Activated CD4-positive, alpha-beta T cell treated with anti-CD3 and anti-CD28 coated beads, Interleukin-10, Interleukin-2, amounts not matched to agents 100 ng/mL and 50 ng/mL, durations not matched to agents 16 hours and 8 hours (primary cell): Measurements from ENCODE around the gene TPST1.
"Not testable (repeated sequence)": the region's sequence is repeated elsewhere in the genome, so short reads cannot be mapped to it uniquely, and the experiment has no call there.

Experiments used
- DNase-seq: peaks from one replicate; pipeline ENCODE4 v3.0.0-alpha.2; 2020

Gene TPST1

DNA sequence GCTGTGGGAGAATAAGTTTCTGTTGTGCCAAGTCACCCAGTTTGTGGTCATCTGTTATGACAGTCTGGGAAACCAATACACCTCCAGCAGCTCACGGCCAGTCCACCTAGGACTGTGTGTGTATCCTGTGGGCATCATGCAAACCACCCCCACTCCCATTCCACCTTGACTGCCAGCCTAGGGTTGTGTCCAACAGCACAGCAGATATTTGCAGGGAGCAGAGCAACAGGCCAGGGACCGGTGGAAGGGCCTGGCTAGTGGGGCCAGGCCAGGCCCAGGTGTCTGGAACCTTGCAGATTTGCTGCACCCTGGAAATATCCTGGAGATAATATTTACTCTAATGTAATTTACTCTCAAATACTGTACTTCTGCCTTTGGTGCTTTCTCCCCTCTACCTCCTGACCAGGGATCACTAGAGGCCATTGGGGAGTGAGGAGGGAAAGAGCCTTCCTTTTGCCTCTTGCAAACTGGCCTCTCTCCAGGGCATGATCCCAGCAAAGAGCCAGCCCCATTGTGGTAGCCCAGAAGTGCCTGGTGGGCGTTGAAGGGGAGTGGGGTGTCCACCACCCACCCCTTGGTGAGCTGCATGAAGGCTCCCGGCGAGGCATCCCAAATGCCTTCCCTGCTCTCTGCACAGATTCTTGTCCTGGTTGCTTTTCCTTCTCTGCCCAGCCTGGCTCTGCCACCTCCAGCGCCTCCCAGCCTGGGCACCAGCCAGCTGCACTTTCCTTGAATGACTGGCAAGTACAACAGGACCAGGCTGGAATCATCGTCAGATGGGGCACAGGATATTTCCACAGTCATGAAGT lies 15.2 kb upstream of the TPST1 start:
- DNase-seq: no peak

DNA sequence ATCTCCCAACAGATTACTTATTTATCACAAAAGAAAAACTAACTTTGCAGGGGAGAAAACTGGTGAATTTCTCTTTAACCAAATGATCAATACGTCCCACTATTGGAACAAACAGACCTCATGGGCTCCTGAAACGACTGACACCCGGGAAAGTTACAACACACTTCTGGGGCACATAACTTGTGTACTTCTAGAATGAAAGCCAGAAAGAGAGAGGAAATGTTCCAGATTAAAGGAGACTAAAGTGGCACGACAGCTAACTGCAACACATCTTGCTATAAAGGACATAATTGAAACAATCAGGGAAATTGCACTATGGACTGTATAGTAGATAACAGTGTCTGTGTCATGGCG lies 14.7 kb upstream of the TPST1 start:
- DNase-seq: no peak

DNA sequence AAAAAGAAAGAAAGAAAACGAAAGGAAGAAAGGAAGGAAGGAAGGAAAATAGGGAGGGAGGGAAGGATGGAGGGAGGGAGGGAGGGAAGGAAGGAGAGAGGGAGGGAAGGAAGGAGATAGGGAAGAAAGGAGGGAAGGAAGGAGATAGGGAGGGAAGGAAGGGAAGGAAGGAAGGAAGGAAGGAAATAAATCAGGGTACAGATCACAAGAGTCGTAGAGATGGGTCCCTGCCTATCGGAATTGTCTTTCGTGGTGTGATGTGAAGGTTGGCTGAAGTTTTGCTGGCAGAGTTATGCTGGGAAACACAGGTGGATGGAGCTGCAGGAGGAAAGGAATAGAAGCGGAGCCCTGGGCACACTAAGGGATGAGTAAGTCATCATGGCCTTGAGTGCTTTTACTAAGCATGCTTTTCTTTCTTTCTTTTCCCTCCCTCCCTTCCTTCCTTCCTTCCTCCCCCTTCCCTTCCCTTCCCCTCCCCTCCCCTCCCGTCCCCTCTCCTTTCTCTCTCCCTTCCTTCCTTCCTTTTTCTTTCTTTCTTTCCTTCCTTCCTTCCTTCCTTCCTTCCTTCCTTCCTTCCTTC lies 11.9 kb upstream of the TPST1 start:
- DNase-seq: no peak

DNA sequence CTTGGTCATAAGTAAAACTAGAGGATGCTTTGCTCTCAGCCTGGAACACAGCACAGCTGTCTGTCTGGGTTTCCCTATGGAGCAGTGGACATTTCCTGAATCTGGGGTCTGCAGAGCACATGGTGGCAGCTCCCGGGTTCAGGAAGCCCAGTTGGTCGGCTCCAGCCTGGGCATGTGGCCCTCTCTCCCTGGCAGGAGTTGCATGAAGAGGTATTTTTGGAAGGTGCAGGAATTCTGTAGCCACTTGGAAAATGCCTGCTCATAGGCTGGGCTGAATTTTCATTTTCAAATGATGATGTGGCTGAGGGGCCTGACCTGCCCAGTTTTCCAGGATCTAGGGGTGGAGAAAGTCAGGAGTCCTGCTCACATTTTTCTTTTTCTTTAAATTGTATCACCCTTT lies 6.7 kb upstream of the TPST1 start:
- DNase-seq: no peak

DNA sequence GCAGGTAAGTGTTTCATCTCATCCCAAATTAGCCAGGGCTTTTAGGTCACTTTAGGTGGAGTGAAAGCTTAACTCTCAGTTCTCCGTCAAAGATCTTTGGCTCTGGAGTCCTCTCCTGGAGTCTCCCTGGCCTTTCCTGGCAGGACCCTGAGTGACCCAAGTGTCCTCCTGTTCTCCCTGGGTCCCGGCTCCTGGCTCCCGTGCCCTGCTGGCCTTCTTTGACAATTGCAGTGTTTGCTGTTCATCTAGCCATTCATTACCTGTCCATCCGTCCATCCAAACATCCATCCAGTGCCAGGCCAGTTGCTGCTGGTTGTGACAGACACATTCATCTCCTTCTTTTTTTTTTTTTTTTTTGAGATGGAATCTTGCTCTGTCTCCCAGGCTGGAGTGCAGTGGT lies 6.2 kb upstream of the TPST1 start:
- no peak for DNase-seq

DNA sequence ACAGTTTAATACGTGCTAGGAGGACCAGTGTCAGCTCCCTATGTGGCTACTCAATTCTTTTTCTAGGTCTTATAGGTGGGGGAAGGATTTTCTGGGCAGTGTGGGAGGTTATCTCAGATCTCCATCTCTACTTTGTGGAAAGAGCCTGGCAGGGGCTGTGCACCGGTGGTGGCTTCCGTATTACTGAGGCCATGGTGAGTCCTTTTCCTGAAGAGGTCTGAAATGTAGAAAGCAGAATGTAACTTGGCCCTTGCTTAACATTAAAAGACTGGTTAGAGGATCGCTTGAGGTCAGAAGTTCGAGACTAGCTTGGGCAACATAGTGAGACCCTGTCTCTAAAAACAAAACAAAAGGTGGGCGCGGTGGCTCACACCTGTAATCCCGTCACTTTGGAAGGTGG lies 2.7 kb upstream of the TPST1 start:
- no peak for DNase-seq

DNA sequence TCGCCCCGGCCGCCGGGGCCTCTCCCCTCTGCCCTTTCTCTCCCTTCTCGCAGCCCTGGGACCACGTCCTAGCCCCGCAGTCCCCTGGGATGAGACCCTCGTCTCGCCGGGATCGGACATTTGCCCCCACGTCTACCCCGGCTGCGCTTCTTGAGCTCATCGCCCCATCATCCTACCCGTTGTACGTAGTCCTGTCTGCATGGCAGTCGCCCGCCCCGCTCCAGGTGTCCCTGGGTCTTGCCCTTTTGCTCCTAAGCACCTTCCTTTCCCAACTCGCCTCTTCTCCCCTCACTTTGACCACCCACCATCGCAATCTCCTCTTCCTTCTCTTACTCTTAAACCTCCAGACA lies 582 bp downstream of the TPST1 start:
- no peak for DNase-seq

DNA sequence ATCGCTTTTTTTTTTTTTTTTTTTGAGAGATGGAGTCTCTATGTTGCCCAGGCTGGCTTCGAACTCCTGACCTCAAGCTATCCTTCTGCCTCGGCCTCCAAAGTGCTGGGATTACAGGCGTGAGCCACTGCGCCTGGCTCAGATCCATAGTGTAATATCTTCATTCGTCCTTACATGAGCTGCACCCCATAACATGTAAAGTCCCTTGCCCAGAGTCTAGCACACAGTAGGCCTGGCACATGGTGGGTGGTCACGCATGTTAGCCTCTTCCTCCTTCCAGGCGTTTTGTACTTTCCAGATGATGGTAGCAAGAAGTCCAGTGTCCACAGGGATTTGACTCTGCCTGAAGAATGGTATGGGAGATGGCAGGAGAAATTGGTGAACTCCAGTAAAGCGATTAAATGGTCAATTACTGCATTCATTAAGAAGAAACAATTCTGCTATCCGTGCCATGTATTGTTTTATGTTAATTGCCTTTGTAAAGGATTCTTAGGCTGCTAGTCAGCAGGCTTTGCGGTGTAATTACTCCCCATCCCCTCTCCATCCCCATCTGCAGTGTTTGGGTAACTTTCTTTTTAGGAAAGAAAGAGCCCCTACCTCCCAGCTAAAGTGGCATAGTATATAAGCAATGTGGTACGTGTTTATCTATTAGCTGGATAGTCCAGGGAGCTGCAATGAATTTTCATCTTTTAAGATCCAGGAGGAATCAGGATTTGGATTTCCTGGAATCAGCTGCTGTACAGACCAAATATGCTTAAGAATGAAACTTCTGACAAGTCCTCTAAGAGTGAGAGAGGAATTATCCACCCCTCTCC lies 1.2 kb downstream of the TPST1 start:
- no peak for DNase-seq

DNA sequence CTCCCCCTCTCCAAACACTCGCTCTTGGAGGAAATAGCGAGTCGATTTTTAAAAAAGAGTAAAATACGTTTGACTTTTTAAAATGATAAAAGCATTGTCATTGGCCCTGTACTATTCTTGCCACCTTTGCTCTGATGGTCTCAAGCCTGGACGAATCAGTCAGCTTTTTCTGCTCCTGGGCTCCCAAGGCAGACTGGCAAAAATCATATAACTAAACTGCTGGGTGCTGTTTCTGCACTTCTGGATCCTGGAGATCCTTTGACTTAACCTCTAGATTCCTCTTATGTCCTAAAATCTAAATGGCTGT lies 1.8 kb downstream of the TPST1 start:
- no peak for DNase-seq

DNA sequence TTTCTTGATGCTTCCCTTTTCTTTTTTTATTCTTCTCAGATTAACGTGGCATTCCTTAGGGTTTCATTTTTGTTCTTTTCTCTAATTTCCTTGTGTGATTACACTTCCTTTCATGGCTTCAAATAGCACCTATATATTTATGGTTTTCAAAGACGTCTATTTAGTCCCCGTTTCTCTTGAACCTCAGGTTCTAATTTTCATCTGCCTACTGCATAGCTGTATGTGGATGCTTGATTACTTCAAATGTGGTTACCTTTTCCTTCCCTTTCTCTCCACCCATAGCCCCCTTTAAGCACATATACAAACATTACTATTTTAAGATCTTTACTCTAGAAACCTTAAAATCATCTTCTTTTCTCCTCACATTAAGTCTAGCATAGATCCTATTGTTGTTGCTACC lies 2.4 kb downstream of the TPST1 start:
- no peak for DNase-seq

DNA sequence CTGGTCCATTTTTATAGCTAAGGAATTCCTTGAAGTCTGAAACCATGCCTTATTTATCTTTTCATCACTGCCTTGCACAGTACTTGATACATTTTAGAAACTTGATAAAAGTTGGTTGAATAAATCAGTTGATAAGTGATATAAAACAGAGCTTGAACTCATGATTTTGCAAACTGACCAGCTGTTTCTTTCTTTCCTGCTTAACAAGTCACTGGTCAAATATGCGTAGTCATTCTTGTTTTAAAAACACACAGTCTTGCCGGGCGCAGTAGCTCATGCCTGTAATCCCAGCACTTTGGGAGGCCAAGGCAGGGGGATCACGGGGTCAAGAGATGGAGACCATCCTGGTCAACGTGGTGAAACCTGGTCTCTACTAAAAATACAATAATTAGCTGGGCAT lies 6.3 kb downstream of the TPST1 start:
- DNase-seq: no peak

DNA sequence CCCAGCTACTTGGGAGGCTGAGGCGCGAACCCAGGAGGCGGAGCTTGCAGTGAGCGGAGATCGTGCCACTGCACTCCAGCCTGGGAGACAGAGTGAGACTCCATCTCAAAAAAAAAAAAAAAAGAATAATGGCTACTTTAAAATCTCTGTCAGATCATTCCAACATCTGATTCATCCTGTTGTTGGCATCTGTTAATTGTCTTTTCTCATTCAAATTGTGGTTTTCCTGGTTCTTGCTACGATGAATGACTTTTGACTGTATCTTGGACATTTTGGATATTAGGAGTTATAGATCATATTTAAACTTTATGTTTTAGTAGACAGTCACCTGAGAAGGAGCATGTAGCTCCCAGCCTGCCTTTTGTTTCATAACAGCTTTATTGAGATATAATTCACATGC lies 8.5 kb downstream of the TPST1 start:
- no peak for DNase-seq

DNA sequence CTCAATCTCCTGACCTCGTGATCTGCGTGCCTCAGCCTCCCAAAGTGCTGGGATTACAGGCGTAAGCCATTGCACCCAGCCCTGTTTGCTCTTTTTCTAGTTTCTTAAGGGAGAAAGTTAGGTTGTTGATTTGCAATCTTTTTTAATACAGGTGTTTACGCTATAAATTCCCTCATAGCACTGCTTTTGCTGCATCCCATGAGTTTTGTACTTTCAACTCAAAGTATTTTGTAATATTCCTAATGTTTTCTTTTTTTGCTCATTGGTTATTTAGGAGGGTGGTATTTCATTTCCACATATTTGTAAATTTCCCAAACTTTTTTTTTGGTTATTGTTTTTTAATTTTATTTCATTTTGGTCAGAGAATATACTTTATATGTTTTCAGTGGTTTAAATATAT lies 11.6 kb downstream of the TPST1 start:
- DNase-seq: no peak

DNA sequence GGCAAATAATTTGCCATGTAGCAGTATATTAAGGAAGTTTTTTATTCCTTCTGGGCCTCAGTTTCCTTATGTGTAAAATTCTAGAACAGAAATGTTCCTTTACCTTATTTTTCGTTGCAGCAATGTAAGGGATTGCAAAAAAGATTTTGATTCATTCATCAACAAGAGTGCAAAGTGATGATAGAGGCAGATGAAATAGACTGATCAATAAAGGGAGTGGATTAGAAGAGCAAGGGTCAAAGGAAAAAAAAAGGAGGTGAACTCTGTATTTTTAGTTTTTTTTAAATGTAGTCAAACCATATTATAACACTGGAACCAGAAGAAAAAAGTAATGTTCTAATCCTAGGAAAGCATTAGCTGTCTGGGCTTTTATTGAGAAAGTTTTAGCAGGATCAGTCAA lies 14.7 kb downstream of the TPST1 start:
- no peak for DNase-seq

DNA sequence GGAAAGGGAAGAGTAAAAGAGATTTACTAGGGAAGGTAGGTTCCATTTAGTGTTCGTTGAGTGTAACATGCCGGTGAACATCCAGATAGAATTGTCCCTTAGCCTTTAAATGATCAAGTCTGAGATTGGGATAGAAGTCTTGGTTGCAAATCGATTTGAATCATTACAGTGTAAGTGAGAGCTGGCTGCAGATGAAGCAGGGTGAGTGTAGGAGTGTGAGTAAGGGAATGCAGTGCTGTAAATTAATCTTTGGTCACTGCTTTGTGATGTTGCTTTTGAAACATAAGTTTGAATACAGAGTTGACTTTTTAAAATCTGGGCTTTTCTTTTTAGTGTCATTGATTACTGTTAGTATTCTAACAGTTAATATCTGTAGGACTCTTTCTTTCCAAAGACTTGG lies 16.3 kb downstream of the TPST1 start:
- DNase-seq: no peak

DNA sequence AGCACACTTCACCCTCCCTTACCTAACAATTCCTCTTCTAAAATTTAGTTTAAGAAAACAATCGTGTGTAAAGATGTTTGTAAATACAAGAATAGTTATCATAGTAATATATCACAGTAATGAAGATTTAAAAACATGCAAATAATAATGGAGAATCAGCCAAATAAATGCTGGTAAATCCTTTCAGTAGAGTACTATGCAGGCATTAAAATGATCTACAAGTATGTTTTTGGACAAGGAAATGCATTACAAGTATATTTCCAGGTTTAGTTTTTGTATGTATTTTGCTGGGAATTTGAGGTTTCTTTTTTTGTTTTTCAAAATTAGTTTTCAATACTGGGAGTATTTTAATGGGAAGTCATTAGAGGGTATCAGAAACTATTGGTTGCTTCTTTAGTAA lies 22.7 kb downstream of the TPST1 start:
- DNase-seq: no peak

DNA sequence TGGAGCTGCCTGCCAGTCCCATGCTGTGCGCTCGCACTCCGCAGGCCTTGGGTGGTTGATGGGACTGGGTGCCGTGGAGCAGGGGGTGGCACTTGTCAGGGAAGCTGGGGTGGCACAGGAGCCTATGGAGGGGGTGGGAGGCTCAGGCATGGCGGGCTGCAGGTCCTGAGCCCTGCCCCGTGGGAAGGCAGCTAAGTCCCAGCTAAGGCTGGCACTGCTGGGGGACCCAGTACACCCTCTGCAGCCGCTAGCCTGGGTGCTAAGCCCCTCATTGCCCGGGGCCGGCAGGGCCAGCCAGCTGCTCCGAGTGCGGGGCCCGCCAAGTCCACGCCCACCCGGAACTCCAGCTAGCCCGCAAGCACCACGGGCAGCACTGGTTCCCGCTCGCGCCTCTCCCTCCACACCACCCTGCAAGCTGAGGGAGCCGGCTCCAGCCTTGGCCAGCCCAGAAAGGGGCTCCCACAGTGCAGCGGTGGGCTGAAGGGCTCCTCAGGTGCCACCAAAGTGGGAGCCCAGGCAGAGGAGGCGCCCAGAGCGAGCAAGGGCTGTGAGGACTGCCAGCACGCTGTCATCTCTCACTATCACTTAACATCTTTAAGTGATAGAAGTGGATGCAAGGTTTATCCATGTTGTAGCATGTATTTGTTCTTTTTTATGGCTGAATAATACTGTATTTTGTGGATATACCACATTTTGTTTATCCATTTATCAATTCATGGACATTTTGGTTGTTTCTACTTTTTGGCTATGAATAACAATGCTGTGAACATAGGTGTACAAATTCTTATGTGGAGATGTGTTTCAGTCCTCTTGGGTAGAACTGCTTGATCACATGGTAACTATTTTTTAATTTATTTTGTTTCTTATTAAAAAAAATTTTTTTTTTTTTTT lies 26.4 kb downstream of the TPST1 start:
- not testable (repeated sequence) for DNase-seq

DNA sequence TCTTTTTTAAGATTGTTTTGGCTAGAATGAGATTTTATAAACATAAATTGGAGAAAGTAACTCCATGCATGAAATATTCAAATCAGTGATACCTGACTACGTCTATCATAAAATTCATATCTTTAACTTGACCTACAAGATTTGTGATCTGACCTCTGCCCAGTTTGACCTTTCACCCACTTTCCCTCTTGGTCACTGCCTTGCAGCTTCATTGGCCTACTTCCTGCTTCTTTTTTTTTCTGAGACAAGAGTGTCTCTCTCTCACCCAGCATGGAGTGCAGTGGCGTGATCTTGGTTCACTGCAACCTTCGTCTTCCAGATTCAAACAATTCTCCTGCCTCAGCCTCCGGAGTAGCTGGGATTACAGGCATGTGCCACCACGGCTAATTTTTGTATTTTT lies 28.5 kb downstream of the TPST1 start:
- no peak for DNase-seq

DNA sequence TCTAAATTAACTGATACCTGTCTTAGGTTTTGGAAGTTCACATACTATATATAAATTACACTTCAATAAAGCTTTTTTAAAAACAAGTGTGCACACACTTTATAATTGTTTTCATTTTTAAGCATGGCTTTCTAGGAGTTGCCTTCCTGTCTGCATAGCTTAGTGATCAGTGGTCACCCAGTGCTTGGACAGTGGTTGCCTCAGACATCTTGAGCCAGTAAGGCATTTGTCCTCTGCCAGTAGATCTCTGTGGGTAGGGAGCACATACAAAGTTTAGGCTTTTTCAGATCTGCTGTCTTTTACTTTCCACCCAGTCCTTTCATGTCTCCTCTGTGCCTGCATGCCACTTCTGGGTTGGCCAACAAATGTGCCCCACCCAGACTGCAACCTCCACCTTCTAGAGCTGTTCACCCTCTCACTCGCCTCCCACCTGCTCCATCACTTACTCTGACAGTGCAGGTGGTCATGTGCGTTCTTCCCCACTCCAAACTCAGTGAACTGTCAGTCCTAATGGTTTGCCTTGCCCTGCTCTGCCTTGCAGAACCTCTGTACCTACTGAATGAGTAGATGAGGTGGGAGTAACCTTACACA lies 31.7 kb downstream of the TPST1 start:
- no peak for DNase-seq

DNA sequence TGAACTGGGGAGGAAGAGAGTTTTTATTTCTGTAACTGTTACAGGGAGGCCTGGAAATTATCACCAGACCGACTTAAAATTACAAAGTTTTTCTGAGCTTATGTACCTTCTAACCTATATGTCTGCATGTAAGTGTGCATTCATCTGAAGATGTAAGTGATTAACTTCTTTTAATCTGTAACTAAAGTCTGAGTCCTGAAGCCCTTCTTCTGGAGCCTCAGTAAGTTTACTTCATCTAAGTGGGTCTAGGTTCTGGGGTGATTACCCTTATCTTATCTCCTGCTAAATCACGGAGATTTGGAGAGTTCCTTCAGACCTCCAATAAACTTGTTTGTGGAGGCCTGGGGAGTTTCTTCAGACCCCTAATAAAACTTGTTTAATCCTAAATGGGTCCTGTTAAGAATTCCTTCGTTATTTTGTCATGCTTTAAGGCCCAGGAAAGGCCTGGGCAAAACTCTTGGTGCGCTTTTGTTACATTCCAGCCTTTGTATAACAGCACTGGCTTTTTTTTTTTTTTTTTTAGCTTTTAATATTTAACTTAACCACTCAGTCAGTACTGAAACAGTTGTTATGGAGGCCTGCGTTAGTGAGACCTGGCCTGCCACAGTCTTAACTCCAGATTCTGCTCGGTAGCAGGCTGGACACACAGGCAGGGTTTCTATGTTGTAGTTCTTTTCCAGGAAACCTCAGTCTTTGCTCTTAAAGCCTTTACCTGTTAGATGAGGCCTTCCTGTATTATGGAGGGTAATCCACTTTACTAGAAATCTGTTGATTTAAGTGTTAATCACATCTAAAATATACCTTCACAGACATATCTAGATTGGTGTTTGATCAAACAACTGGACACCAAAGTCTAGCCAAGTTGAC lies 33.0 kb downstream of the TPST1 start:
- DNase-seq: no peak

DNA sequence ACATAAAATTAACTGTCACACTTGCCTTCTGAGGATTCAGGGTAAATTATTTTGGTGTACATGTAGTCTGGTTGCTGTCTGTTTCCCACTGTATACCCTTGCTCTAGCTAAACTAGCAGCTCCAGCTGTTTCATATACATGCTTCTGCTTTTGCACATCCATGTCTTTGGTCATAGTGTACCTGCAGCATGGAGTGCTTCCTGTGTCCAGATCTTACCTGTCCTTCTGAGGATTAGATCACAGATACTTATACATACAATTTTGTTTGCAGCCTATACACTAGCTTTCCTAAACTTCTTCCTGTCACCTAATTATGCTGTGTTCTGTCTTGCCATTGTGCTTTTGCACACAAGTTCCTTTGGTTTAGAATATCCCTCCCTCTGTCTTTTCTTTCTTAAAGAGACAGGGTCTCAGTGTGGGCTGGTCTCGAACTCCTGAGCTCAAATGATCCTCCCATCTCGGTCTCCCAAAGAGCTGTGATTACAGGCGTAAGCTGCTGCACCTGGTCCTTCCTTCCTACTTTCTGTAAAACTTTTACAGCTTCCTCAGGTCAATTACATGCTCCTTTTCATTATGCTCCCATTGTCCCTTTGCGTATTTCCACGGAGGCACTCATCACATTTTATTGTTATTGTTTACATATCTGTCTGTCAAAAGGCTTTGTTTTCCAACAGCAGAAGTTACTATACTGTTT lies 33.8 kb downstream of the TPST1 start:
- DNase-seq: no peak

DNA sequence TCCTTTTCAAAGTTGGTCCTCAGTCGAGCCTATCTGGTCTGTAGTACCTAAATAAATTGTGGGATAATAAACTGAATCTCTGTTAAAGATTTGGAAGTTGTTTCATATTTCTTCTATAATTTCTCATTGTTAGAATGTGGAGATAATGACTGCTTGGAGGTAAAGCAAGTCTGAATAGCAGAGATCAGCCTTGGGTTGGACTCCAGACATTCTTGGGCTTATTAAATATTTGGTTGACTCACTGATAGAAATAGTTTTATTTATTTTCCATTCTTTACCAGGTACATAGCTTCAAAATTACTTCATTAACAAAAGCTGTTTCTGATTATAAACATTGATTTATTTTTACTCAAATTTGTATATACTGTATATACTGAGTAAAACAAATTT lies 34.3 kb downstream of the TPST1 start:
- DNase-seq: no peak
